ENCODE results near the gene SPEM2. TPM values are rescaled to one million over a fixed set of nuclear protein-coding genes. Genes with fewer than 3 reads are reported as not detected.

SPEM2 gene
- total and polyA plus RNA-seq, 2 experiments from 2014 or later = not detected

DNA sequence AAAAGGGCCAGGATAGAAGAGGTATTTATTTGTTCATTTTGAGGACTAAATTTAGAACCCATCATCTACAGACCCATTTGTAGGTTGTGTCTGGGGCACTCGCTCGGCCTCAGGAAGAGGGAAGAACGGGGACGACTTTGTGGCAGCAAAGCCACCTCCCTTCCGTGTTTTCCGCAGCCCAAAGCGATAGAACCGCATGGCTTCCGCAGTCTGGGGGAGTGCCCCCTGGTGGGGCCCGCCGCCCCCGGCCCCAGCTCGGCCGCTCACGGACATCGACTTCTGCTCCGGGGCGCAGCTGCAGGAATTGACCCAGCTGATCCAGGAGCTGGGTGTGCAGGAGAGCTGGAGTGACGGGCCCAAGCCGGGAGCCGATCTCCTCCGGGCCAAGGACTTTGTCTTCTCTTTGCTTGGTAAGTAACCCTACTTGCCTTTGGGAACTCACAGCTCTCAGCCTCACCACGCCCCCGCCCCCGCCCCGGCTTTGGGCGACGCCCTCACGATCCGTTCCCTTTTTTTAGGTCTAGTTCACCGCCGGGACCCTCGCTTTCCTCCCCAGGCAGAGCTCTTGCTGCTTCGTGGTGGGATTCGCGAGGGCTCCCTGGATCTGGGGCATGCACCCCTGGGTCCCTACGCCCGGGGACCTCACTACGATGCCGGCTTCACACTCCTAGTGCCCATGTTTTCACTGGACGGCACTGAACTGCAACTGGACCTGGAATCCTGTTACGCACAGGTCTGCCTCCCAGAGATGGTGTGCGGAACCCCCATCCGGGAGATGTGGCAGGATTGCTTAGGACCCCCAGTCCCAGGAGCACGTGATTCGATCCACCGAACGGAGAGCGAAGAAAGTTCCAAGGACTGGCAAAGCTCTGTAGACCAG, 10.5 kb downstream of the SPEM2 start:
- H3K27me3 ChIP-seq = peaks cover 24% of the 10 kb centered on the region

DNA sequence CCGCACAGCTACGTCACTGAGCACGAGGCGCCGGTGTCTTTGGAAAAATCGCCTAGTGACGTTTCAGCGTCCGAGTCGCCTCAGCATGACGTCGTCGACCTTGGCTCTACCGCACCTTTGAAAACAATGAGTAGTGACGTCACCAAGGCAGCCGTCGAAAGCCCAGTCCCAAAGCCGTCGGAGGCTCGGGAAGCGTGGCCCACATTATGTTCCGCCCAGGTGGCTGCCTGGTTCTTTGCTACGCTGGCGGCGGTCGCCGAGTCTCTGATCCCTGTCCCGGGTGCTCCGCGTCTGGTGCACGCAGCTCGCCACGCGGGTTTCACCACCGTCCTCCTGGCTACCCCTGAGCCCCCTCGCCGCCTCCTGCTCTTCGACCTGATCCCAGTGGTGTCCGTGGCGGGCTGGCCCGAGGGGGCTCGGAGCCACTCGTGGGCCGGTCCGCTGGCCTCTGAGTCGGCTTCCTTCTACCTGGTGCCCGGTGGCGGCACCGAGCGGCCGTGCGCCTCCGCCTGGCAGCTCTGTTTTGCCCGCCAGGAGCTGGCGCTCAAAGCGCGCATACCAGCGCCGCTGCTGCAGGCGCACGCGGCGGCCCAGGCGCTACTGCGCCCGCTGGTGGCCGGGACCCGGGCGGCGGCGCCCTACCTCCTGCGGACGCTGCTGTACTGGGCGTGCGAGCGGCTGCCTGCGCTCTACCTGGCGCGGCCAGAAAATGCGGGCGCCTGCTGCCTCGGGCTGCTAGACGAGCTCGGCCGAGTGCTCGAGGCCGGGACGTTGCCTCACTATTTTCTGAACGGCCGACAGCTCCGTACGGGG, 11.3 kb downstream of the SPEM2 start:
- TF ChIP-seq EZH2phosphoT487 (IDR thresholded peaks at IDR 0.05; ENCODE audit: low read depth, severe bottlenecking, unreplicated experiment) (no peak), EZH2 (IDR thresholded peaks at IDR 0.05; ENCODE audit: borderline replicate concordance) (no peak)
- TF ChIP-seq, protein P1, sequence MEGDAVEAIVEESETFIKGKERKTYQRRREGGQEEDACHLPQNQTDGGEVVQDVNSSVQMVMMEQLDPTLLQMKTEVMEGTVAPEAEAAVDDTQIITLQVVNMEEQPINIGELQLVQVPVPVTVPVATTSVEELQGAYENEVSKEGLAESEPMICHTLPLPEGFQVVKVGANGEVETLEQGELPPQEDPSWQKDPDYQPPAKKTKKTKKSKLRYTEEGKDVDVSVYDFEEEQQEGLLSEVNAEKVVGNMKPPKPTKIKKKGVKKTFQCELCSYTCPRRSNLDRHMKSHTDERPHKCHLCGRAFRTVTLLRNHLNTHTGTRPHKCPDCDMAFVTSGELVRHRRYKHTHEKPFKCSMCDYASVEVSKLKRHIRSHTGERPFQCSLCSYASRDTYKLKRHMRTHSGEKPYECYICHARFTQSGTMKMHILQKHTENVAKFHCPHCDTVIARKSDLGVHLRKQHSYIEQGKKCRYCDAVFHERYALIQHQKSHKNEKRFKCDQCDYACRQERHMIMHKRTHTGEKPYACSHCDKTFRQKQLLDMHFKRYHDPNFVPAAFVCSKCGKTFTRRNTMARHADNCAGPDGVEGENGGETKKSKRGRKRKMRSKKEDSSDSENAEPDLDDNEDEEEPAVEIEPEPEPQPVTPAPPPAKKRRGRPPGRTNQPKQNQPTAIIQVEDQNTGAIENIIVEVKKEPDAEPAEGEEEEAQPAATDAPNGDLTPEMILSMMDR (IDR thresholded peaks at IDR 0.05; ENCODE audit: poor library complexity) = peak; percentile 76
- peak overlapping the region; percentile 99 for H3K4me2 ChIP-seq
- H3K36me3 ChIP-seq (replicated peaks; ENCODE audit: insufficient read depth, low read depth) = no peaks in the 10 kb centered on the region
- H3K9me3 ChIP-seq (ENCODE audit: low read depth) = no peaks in the 10 kb centered on the region
- H3K4me1 ChIP-seq (ENCODE audit: insufficient read depth) = peaks cover 50% of the 10 kb centered on the region
- 6% methylated on average over 89 of the region's 92 CpGs for WGBS (ENCODE audit: low lambda C conversion rate, missing lambda C conversion rate)
- H3K9me2 ChIP-seq (replicated peaks; ENCODE audit: insufficient read depth) = no peaks in the 10 kb centered on the region
- H3K4me3 ChIP-seq = peak overlapping the region; percentile 8
- peak overlapping the region; percentile 46 for H2AFZ ChIP-seq
- peaks cover 2% of the 10 kb centered on the region for H3K79me2 ChIP-seq
- peak overlapping the region; percentile 65 for H3K27ac ChIP-seq
- no peaks in the 10 kb centered on the region for H4K20me1 ChIP-seq (ENCODE audit: insufficient read depth, poor library complexity, severe bottlenecking)
- H3K27me3 ChIP-seq = peaks cover 29% of the 10 kb centered on the region
- DNase-seq (ENCODE audit: low spot score) = peak; percentile 95

More for the DNA sequence above, 10.5 kb downstream of the SPEM2 start:
- H3K4me3 ChIP-seq = peak overlapping the region; percentile 22
- peaks cover 47% of the 10 kb centered on the region for H3K4me1 ChIP-seq (ENCODE audit: insufficient read depth)
- DNase-seq (ENCODE audit: low spot score) = peak; percentile 64
- 9% methylated on average over 38 of the region's 49 CpGs for WGBS (ENCODE audit: low lambda C conversion rate, missing lambda C conversion rate)
- peaks cover 2% of the 10 kb centered on the region for H3K79me2 ChIP-seq
- peak overlapping the region; percentile 65 for H3K27ac ChIP-seq
- H3K36me3 ChIP-seq (replicated peaks; ENCODE audit: insufficient read depth, low read depth) = no peaks in the 10 kb centered on the region
- H2AFZ ChIP-seq = peak overlapping the region; percentile 23
- no peaks in the 10 kb centered on the region for H3K9me3 ChIP-seq (ENCODE audit: low read depth)
- no peaks in the 10 kb centered on the region for H3K9me2 ChIP-seq (replicated peaks; ENCODE audit: insufficient read depth)
- no peaks in the 10 kb centered on the region for H4K20me1 ChIP-seq (ENCODE audit: insufficient read depth, poor library complexity, severe bottlenecking)
- no peak for TF ChIP-seq EZH2phosphoT487 (IDR thresholded peaks at IDR 0.05; ENCODE audit: low read depth, severe bottlenecking, unreplicated experiment)
- TF ChIP-seq, protein P1 (IDR thresholded peaks at IDR 0.05; ENCODE audit: poor library complexity) = peak; percentile 14
- H3K4me2 ChIP-seq = peak overlapping the region; percentile 99

DNA sequence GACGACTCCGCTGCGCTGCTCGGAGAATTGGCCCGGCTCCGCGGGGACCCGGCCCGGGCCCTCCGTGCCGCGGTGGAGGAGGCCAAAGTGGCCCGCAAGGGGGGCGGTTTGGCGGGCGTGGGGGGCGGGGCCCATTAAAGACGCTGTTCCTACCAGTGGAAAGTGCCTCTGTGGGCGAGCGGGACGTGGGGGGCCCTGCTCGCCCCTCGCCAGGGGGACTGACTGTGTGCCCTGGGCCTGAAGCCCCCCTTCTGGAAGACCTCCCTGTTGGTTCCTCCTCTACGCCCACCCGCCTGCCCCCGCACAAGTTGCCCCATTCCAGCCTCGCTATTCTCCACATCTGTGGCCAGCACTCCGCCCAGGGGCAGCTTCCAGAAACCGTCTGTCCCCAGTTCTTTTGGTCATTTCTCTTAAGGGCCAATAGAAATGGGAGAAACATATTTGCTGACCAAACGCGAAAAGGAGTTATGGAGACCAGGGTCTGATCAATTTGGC, 12.0 kb downstream of the SPEM2 start:
- TF ChIP-seq EZH2 (IDR thresholded peaks at IDR 0.05; ENCODE audit: borderline replicate concordance) (no peak), EZH2phosphoT487 (IDR thresholded peaks at IDR 0.05; ENCODE audit: low read depth, severe bottlenecking, unreplicated experiment) (no peak)
- TF ChIP-seq, protein P1 (IDR thresholded peaks at IDR 0.05; ENCODE audit: poor library complexity) = no peak
- H3K9me2 ChIP-seq (replicated peaks; ENCODE audit: insufficient read depth) = no peaks in the 10 kb centered on the region
- H3K36me3 ChIP-seq (replicated peaks; ENCODE audit: insufficient read depth, low read depth) = no peaks in the 10 kb centered on the region
- peak overlapping the region; percentile 99 for H3K4me2 ChIP-seq
- no peaks in the 10 kb centered on the region for H4K20me1 ChIP-seq (ENCODE audit: insufficient read depth, poor library complexity, severe bottlenecking)
- H3K4me1 ChIP-seq (ENCODE audit: insufficient read depth) = peaks cover 50% of the 10 kb centered on the region
- H3K79me2 ChIP-seq = peaks cover 2% of the 10 kb centered on the region
- peak overlapping the region; percentile 21 for H3K4me3 ChIP-seq
- peaks cover 29% of the 10 kb centered on the region for H3K27me3 ChIP-seq
- no peak for DNase-seq (ENCODE audit: low spot score)
- H3K9me3 ChIP-seq (ENCODE audit: low read depth) = no peaks in the 10 kb centered on the region
- no peak overlapping the region for H3K27ac ChIP-seq
- H2AFZ ChIP-seq = peak overlapping the region; percentile 46
- WGBS (ENCODE audit: low lambda C conversion rate, missing lambda C conversion rate) = 40% methylated on average over 10 of the region's 31 CpGs
